SU-DHL-6 (cell line): Measurements from ENCODE around the gene ZBTB47.

Experiments
- CTCF ChIP-seq: fragments of 200-600 bp; sonication (generic); IDR thresholded peaks from one replicate; pipeline ENCODE4 v1.5.1; 2017; ENCODE audit warnings: antibody characterized with exemption, mild to moderate bottlenecking, low read length, moderate library complexity; ENCODE audit not compliant: insufficient read depth, poor library complexity, severe bottlenecking
- EZH2phosphoT487 ChIP-seq: fragments of 200-600 bp; sonication (generic), shearing (Covaris generic); conservative IDR thresholded peaks from 2 replicates; pipeline ENCODE4 v1.6.1; 2018; ENCODE audit warnings: mild to moderate bottlenecking, antibody characterized with exemption, low read length, moderate library complexity, mixed read lengths

DNA sequence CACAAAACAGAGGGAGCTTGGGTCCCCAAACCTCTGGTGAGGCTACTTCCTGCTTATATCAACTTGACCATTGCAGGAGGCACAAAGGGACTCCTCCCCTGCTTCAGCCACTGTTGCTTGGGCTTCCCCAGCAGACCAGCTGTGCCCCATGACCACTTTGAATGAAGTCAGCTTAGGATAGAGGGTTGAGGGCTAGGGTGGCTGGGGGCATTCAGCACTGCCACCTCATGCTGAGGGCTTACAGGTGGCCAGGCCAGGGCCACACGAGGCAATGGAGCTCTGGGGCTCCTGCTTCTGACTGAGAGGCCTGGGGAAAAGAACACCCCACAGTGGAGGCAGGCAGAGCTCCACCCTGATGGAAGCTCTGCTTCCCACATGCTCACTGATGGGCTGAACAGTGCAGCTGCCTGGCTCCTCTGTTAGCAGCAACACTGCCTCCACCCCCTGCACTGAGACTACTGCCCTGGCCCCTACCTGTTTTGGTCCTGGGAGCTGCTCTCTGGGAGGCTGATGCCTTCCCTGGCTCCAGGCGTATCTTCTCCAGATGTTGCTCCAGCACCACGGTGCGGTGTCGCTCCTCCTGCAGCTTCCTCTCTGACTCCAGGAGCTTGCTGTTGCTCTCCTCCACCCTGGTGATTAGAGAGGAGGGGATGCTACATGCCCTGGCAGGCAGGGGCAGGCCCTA is 59.3 kb downstream of the ZBTB47 start:
- TF ChIP-seq CTCF (no peak), EZH2phosphoT487 (no peak)
